Gastrocnemius medialis (tissue), 4 donors: Measurements from ENCODE around the gene MSANTD3.

Experiments used
- CTCF ChIP-seq, 5 experiments: fragments of 450-650 bp in 3 of 5; fragments of 200-600 bp in 2 of 5; sonication (generic) in 2 of 5; IDR thresholded peaks in 4 of 5; conservative IDR thresholded peaks in 1 of 5; 1 replicate in 4 of 5; 2 replicates in 1 of 5; pipeline ENCODE4 v1.5.1; 2016 to 2019; ENCODE audit warnings: antibody characterized with exemption in 5 of 5, mild to moderate bottlenecking in 3 of 5, moderate library complexity in 3 of 5
- POLR2A ChIP-seq, 2 donors: fragments of 450-650 bp; IDR thresholded peaks; one replicate each; pipeline ENCODE4 v1.6.1; 2017; ENCODE audit warnings: antibody characterized with exemption in 2 of 2, mild to moderate bottlenecking in 2 of 2, moderate library complexity in 2 of 2

- TF ChIP-seq CTCF (IDR thresholded peaks at IDR 0.05 in 4 of 5, conservative IDR thresholded peaks at IDR 0.05 in 1 of 5) (no peak), POLR2A (IDR thresholded peaks at IDR 0.05) (no peak)
Measured at GRCh38 chr9:100443781-100444768, 17.1 kb downstream of the MSANTD3 start.
